HG03060 (cell line): ENCODE results near the gene CDHR3.

Experiments
- ATAC-seq: cut with Tn5 transposase; IDR thresholded peaks from one replicate; pipeline ENCODE4 v1.9.1; 2021; ENCODE audit warnings: low read depth, moderate number of reproducible peaks; ENCODE audit not compliant: unreplicated experiment

The CDHR3 gene

GRCh38 chr7:106022193-106022821 lies 59.2 kb downstream of the CDHR3 start:
- ATAC-seq: peak; percentile 74

- ATAC-seq: no peak
Measured at GRCh38 chr7:106023369-106024322, 60.6 kb downstream of the CDHR3 start.

DNA sequence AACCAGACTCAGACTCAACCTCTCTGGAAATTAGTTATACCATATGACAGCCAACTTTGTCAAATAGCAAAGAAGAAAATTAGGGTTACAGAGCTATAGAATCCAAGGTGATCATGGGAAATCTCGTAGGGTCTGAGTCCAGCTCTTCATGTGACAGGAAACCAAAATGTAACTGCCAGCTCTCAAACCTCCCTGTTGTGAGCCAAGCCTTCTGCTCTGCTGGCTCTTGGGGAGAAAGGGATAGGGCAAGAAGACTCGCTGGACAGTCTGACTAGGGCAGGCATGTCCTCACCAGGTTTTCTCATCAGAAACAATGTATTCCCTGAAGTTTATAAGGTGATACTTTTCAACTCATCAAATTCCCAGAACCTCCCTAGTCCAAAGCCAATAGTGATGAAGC lies 63.0 kb downstream of the CDHR3 start:
- no peak for ATAC-seq

DNA sequence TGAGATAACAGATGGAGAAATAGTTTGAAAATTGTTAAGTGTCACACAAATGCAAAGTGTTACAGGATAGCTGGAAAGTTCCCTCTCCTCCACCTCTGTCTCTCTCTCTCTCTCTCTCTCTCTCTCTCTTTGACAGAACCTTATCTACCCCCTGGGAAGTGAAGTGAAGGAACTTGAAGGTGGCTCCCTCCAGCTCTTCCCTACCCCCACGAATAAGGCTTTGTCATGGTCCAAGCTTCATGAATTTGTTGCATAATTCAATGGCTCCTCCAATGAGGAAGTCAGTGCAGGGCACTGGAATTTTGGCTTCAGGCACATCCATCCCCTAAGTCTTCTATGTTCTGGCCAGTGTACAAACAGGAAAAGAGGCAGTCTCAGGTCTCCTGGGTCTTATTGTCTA lies 66.4 kb downstream of the CDHR3 start:
- no peak for ATAC-seq

- no peak for ATAC-seq
Measured at GRCh38 chr7:106029941-106030340, 66.9 kb downstream of the CDHR3 start.

GRCh38 chr7:106031300-106032035 lies 68.4 kb downstream of the CDHR3 start:
- ATAC-seq: no peak

DNA sequence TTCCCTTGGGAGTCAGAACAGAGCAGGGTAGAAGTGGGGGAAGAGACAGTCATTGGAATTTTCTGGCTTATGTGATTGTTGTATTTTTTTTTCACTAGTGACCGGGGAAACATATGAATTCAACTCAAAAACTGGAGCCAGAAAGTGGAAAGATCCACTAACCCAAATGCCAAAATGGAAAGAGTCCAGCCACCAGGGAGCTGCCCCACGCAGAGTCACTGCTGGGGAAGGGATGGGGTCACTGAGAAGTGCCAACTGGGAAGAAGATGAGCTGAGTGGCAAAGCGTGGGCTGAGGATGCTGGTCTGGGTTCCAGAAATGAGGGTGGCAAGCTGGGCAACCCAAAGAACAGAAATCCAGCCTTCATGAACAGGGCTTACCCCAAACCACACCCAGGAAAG lies 69.2 kb downstream of the CDHR3 start:
- ATAC-seq: no peak

DNA sequence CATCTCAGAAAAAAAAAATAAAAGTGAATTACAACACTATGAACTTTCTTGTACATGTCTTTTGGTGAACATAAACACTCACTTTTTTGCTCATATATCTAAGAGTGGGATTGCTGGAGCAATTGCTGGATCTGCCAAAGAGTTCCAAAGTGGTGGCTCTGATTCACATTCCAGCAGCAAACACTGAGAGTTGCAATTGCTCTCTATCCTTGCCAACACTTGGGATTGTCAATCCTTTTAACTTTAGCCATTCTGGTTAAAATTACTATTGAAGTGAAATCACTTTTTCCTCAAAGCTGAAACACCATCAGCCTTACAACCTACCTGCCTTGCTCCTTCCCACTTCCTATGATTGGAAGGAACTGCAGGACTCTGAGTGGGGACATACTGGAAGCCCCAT lies 70.7 kb downstream of the CDHR3 start:
- no peak for ATAC-seq

DNA sequence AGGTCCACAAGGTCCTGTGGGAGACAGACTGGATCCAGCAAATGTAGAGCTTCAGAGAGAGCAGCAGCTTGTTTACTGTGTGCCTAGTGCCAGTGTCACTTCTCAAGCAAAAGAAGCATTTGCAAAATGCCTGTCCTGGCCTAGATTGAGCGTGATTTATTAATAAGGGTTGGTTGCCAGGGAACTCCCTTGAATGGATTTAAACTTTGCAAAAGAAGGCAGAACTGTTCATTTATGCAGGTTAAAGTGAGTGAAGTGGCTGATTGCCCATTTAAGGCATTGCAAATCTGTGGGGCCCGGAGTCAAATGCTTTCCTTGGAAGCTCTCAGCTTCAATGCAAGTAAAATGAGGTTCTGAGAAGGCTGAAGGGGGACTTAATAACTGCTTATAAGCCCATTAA lies 71.3 kb downstream of the CDHR3 start:
- ATAC-seq: no peak

- ATAC-seq: no peak
Measured at GRCh38 chr7:106035568-106035967, 72.5 kb downstream of the CDHR3 start.

DNA sequence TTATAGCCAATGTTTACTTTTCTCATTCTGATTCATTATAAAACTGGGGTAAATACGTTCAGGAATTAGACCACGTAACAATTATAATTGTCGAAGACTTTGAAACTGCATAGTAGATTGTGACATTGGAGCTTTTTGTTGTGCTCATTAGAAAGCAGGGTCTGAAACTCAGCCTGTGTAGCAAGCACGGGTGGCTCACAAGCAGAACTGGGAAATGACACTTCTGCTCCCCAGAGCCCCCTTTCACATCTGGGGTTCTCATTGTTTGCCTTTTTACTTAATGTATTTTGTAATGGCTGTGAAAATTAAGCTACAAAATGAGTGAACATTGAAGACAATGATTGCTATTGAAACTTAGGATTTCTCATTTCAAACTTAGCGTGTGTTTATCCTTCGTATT lies 72.9 kb downstream of the CDHR3 start:
- no peak for ATAC-seq

GRCh38 chr7:106037489-106038176 lies 74.6 kb downstream of the CDHR3 start:
- no peak for ATAC-seq

GRCh38 chr7:106038289-106038688 lies 75.2 kb downstream of the CDHR3 start:
- ATAC-seq: no peak

- ATAC-seq: no peak
Measured at GRCh38 chr7:106038916-106039315, 75.9 kb downstream of the CDHR3 start.

DNA sequence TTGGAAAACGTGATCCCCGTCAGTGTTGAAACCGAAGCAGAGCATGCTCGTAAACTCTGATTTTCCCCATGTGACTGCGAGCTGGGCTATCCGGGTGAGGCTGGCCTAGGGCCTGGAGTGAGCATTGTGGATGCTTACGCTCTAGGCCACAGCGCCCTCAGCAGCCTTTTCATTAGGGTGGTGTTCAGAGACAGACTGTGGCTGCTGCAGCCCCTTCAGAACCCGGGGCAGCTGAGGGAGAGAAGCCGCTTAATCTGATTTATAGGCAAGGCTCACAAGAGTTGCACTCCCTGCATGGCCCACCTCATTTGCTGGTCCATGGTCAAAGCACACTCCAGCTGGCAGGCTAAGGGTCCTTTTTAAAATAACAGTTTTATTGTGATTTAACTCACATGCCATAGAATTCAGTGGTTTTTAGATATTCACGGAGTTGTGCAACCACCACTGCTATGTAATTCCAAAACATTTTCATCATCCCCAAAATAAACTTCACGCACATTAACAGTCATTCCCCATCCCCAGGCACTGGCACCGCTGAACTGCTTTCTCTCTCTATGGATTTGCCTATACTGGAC lies 76.5 kb downstream of the CDHR3 start:
- no peak for ATAC-seq

GRCh38 chr7:106041140-106041717 lies 78.2 kb downstream of the CDHR3 start:
- no peak for ATAC-seq

GRCh38 chr7:106042196-106042611 lies 79.1 kb downstream of the CDHR3 start:
- ATAC-seq: no peak

DNA sequence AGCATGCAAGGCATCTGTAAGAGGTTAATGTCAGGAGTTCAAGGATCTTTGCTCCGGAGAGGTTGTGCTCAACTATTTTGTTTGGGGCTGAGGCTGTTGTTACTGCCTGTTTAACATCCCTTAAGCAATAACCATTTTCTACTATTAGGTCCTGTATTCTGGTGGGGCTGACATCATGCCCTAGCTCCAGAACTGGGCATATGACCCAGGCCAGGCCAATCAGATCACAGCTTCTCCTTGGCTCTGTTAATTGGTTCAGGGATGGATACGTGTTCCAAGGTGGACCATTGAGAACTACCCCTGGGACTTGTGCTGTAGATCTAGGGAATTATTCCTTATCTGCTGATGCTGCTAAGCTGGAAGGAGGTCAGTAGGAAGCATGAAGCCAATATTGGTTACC lies 82.1 kb downstream of the CDHR3 start:
- ATAC-seq: no peak

DNA sequence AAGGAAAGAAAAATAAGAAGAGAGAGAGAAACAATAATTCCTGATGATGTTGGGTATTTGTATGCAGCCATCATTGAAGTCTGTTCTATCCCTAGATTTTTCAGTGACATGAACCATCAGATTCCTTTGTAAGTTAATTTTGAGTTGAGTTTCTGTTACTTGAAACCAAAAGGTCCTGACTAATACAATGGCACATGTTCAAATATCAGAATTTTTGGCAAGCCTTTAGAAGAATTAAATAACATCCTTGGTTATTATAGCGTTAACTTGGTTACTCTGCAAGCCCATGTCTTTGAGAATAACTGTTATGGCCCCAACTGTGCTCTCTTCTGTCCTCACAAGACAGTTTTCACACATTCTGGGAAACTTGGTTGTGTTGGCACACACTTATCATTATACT lies 82.5 kb downstream of the CDHR3 start:
- no peak for ATAC-seq

DNA sequence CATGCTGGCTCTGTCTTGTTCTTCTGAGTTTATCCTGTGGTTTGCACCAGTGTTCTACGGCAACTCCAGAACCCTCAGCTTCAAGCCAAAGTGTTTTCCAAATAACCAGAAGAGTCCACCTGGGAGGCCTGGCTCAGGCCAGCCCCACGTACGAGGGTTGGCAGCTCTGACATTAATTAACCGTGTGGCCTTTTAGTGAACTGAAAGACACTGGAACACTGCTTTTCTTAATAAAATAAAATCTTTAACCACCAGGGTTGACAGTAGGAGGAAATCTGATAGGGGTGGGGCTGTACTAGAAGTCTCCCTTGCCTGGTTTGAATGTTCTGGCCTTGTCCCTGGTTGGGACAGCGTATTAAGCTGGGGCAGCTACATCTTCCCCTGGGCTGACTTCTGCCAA lies 84.1 kb downstream of the CDHR3 start:
- no peak for ATAC-seq
